NK-92 (cell line): ENCODE measurements around the gene PTPN3.
"Not testable (repeated sequence)": the region's sequence is repeated elsewhere in the genome, so short reads cannot be mapped to it uniquely, and the experiment has no call there.

Experiments
- DNase-seq: peaks from one replicate; lab custom pipeline; 2025; ENCODE audit not compliant: unreplicated experiment; lab: John Stamatoyannopoulos, UW

PTPN3 gene

DNA sequence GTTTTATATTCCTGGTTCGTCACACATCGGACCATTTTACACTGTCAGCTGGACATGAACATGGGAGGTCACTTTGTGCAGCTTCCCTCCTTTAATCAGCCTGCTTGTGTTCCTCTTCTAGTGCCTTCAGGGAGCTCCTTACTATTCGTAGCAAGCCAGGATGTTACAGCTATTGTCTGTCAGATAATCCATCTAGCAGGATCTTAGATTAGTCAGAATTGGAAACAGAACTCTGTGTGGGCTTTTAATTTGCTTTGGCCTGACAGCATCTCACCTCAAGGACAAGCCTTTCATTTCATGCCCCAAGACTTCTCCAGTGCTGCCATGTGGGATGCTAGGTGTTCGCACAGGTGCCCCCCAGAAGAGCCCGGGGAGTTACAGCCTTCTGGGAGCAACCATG, 147.1 kb downstream of the PTPN3 start:
- no peak for DNase-seq

DNA sequence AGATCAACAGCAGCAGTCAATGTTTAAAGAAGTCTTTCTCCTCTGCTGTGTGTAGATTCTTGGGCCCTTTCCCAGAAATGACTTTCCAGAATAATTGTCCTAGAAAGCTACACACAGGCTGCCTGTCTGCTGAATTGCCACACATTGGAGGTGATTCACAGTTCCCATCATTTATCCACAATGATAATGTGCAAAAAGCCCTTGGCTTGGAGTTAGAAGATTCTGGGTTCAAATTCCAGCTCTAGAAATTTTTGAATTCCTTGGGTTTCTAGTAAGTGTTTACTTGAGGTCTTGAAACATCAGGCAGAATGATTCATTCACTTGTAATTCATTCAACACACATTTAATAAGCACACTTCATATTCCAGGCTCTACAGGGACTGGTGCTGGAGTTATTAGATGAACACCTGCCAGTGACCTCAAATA, 148.7 kb downstream of the PTPN3 start:
- no peak for DNase-seq

DNA sequence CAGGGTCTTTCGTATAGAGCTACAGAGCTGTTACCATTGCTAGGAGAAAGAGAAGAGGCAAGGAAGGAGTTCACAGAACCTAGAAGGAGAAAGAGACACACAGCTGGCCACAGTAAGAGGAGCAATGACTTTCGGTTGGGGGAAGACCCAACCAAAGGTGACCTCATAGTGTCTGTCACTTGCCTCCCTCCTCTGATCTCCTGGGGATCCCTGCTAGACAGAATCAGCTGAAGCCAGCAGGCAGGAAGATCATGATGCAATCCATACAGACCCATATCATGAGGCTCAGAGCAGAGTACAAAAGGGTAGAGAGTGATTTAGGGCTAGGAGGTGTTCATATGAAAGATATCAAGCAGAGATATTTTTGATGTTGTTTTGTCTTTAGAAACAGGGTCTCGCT, 151.2 kb downstream of the PTPN3 start:
- no peak for DNase-seq

DNA sequence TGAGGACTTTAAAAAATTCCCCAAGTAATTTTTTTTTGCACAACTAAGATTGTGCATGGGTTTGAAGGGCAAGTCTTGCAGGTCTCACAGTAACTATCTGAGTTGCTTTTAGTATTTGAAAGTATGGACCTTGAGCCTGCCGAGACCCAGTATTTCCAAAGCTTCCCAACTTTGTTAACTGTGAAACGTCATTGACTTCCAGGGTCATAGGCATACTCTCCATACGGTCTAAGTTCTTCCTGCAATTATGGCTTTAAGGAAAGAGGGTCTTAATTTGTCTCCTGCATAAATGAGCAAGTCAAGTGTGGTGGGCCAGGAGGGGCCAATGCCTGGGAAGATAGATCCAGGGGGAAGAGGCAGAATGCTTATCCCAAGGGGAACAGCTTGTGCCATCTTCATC, 153.2 kb downstream of the PTPN3 start:
- no peak for DNase-seq

DNA sequence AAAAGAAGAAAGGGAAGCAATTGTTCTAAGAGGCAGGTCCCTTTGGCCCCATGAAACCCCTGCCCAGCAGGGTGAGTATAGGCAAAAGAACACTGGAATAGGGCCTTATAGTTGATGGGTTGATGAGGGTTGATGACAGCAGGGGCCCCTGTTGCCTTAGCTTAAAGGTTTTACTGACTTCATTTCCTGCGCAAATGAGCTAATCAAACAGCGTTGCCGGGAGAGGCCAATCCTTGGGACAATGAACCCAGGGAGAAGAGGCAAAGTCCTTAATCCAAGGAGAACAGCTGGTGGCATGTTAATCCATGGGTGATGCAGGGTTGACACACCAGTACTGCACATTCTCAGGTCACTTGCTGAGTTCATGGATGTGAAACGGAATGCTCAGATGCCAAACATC, 155.2 kb downstream of the PTPN3 start:
- DNase-seq: no peak

DNA sequence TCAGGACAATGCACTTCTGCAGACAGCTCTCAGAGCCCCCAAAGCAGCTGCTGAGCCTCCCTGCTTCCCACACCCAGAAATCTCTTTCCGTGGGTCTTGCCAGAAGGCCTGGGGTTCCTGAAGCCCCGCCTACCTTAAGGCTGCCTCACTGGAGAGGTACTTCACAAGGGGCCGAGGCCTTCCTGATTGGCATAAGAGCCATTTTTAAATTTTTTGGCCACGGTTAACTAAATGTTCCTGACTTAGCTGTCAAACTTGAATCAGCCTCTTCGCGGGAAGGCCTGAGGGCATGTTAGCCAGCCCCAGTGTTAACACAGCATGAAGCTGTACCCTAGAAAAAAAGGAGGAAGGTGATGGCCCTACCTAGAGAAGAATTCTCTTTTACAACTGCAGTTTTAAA, 156.5 kb downstream of the PTPN3 start:
- DNase-seq: no peak

DNA sequence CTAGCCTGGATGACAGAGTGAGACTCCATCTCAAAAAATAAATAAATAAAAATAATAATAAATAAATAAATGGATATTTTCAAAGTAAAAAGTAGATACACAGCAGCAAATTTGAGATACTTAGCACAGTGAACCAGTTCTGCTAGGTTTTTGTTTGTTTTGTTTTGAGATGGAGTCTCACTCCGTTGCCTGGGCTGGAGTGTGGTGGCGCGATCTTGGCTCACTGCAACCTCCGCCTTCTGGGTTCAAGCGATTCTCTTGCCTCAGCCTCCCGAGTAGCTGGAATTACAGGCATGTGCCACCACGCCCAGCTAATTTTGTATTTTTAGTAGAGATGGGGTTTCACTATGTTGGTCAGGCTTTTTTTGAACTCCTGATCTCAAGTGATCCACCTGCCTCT, 157.1 kb downstream of the PTPN3 start:
- not testable (repeated sequence) for DNase-seq

DNA sequence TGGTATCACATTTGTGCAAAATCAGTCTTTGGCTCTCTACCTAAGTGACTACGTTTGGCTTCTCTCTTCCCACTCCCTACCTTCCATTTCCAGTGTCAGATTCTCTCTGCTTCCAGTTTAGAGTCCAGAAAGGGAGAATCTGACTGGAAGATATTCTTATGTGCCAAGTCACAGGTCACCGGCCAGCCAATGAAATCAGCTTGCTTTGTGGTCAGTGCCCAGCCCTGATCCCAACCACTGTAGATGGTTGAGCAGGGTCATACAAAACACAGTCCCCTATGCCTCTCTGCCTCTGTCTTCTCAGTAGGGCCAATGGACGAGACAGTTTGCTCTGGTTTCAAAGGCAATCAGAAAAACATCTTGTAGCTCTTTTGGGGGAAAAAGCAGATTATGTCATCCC, 161.7 kb downstream of the PTPN3 start:
- DNase-seq: no peak

DNA sequence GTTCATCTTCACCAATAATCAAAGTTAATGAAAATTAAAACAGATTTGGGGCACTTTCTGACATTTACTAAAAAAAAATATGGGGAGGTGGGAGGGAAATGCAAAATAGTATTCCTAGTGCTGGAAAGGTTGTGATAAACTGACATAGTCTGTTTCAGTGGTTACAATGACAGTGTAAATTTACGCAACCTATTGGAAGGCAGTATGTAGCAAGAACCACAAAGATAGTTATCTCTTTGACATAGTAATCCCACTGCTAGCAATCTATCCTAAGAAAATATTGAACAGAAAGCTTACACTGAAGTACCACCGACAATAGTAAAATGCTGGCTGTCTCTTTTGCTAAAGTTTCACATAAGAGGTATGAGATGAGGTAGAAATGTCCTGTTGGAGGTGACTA, 162.2 kb downstream of the PTPN3 start:
- DNase-seq: no peak

DNA sequence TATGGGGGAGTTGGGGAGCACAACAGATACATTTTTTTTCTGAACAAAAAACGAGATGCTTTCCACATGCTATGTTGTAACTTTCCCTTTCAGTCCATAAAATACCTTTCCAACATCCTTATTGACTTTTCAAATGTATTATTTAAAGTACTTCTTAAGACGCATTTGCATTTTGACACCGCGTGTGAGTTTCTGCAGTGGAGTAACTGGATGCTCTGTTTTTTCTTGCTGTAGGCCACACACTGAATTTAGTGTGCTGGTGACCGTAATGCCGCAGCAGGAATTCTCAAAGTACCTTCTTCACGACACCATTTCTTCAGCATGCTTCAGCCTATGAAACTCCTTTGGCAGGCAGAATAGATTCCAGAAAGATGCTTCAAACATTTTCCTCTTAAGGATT, 163.0 kb downstream of the PTPN3 start:
- no peak for DNase-seq

DNA sequence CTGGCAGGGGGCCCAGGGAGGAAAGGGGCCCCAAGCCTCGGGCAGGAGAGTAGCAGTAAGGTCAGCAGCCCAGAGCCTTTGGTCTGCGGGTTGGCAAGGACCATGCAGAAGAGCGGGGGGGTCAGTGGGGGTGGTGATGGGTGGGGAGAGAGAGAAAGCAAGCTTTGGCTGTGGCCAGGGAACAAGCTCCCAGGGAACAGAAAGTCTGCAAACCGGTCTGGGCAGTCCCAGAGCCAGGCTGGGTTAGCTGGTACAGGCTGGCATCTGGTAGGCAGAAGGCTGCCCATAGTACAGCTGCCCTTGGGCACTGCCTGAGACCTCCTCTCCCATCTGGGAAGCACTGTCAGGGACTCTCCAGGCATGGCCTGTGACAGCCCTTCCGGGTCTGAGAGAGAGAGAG, 166.8 kb downstream of the PTPN3 start:
- DNase-seq: no peak

DNA sequence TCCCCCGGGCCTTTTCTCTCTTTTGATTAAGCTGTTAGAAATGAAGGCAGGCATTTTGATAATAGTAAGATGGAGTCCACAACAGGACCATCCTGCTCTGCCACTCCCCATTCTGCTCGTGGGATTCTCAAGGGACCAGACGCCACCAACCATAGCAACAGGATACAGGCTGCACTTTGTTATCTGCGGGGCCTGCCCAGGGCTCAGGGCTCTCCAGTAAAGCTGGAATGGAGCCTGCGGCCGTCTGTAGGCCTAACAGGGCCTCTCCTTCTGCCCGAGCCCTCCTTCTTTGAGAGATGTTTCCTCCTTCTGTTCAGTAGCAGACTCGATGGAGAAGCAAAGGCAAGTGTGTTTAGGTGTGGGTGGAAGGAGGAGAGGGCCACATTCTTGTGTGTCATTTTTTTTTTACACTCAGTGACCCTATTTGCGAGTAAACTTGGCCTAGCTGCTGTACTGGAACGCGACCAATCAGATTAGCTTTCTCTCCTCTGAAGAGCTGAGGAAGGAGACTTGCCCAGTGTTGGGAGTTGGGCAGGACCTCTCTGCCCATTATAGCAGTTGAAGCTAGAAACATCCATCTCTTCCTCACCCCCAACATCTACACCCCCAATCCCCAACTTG, 168.4 kb downstream of the PTPN3 start:
- DNase-seq: no peak

DNA sequence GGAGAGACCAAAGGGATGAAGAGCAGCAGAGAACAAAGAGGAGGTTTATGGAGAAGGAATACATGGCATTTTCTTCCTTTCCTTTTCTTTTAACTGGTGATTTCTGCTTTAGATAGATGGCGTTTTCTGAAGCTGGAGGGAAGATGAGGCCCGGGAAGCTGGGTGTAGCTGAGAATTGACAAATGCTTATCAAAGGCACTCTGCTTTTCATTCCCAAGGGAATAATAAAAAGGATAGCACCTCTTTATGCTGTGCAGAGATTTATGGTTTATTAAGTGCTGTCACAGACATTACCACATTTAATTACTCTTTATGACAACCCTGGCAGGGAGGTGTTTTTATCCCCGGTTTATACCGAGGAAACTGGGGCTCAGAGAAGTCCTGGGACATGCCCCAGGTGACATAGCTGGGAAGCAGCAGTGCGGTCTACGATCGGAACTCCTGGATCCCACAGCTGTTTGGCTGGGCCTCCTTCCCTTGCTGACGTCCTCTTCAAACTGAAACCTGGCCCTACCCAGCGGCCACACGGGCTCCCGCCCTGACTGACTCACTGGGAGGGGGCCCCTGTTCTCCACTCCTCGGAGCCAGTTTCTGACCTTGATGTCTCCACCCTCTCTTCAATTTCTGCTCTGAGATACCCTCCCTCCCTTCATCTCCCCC, 169.0 kb downstream of the PTPN3 start:
- no peak for DNase-seq
